Epithelial cell of esophagus (primary cell): Measurements from ENCODE around the gene ZNRF3.
A peak's percentile ranks its signal among the peaks of the same experiment; 100 is the strongest.

ENCODE experiments used
- DNase-seq: peaks from one replicate; pipeline ENCODE4 v3.0.0; 2010; ENCODE audit warnings: low read depth
- H3K4me3 ChIP-seq: 2 replicates; pipeline ENCODE4 v1.5.1; 2011; ENCODE audit warnings: mild to moderate bottlenecking, low read length, control low read depth
- CTCF ChIP-seq: IDR thresholded peaks from 2 replicates; pipeline ENCODE4 v1.5.1; 2011; ENCODE audit warnings: low read depth, mild to moderate bottlenecking, low read length, control low read depth, inconsistent platforms; ENCODE audit not compliant: insufficient read depth; ENCODE audit errors: missing control alignments

Gene ZNRF3

DNA sequence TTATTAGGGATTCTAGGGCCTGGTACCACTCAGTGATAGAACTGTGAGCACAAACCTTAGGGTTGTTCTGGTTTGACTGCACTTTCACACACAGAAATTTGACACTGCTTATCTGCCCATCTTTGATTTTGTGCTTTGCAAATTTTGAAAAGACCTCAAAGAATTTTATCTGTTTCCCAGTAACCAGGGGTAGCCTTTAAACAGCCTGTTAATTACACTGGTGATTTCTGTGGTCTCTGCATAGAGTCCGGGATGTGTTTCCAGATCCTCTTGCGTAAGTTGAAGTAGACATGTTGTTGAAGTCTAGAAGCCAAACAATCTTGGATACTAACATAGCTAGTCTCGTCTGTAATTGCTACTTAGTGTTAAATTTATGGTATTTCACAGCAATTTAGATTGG lies 103.0 kb downstream of the ZNRF3 start:
- DNase-seq = no peak
- H3K4me3 ChIP-seq = no peak overlapping the region
- TF ChIP-seq CTCF = no peak

DNA sequence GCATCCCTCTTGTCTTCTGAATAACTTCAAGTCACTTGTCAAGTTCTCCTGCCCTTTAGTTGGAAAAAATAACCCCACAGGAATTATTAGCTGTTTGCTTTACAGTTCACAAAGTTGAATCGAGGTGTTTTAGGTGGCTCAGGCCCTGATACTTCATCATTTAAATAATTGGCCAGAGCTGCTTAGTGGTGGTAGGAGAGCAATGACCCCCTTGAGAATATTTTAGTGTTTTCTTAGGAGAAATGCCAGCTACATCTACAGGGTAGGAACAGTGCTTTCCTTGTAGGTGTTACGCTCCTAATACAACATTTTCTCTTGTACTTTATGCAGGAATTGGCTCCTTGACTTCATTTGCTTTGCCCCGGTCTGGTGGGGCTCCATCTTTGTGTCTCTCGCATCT lies 105.1 kb downstream of the ZNRF3 start:
- no peak for DNase-seq
- no peak for TF ChIP-seq CTCF
- H3K4me3 ChIP-seq = no peak overlapping the region

DNA sequence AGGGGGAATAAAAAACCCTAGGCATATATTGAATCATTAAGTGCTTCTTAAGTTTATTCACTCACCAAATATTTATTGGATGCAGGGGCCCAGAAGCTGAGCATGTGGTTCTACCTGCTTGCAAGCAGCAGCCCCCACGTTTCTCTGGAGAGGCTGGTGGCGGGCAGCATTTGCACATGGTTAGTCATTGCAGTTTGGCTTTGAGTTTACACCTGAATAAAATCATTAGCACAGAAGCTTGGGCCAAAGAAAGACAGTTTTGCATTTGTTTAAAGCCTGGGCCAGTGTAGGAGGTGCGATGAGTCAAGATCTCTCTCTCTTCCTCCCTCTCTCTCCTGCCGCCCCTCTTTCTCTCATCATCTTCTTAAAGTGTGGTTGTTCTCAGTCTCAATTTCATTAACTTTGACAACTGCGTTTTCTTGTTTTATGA lies 105.7 kb downstream of the ZNRF3 start:
- TF ChIP-seq CTCF = no peak

GRCh38 chr22:28989484-28989883 lies 106.1 kb downstream of the ZNRF3 start:
- H3K4me3 ChIP-seq = no peak overlapping the region
- TF ChIP-seq CTCF = no peak
- DNase-seq = no peak

More for the DNA sequence above, 105.7 kb downstream of the ZNRF3 start:
- no peak overlapping the region for H3K4me3 ChIP-seq
- peak; percentile 53 for DNase-seq

DNA sequence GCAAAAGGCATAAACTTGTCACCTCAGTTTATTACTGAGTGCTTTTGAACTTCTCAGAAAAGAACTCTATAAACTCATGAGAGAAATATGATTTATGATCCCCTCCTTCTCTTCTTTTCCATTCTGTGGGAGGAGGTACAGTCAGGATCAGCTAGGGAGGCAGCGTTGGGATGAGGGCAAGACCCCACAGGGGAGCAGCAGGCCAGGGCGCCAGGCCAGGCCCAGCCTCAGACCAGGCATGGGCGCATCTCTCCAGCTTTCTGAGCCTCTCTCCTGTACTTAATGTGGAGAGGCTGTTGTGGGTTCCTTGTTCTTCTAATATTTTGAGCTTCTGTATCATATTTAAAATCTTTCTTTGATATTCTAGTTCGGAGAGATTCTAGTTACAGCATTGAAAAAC lies 106.5 kb downstream of the ZNRF3 start:
- DNase-seq = no peak
- no peak for TF ChIP-seq CTCF
- H3K4me3 ChIP-seq = no peak overlapping the region

DNA sequence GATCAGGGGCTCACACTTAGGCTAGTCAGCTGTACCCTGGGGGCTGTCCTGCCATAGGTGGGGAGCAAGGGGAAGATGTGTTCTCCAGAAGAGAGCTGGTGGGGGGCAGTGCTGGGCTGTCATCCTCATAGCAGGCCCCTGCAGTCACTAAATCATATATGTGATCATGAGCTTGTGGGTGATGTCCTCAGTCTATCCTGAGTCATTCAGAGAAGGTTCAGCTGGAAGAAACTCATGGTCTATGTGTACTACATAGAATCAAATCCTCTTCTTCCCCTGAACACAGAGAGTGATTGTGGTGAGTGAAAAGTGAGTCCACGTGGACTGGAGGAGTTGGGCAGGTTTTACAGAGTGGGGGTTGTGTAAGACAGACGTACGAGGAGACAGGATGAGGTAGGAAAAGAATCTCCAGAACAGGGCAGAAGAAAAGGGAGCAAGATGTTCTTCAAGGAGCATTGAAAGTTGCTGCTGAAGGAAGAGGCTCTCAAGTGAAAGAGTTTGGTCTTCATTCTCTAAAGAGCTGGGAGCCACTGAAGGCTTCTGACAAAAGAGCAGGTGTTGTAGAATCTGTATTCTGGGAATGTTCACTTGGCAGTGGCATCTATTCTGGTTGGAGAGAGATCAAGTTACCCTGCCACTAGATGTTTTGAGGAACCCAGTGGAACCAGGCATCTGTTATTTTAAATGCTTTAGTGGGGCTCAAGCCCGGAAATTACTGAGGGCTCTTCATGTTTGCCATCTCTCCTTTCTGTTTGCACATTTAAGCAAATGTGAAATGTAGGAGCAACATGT lies 109.4 kb downstream of the ZNRF3 start:
- no peak for TF ChIP-seq CTCF
- H3K4me3 ChIP-seq = no peak overlapping the region
- DNase-seq = no peak

DNA sequence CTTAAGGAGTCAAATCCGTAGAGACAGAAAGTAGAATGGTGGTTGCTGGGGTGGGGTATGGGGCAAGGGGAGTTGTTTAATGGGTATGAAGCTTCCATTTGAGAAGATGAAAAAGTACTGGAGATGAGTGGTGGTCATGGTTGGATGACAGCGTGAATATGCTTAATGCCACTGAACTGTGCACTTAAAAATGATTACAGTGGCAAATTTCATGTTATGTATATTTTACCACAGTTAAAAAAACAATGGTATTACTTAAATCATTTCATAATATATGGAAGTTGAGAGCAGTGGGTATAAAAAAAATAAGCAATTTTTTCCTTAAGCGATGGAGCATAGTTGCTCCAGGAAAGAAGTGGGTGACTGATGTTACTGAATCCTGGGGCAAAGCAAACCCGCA lies 111.2 kb downstream of the ZNRF3 start:
- no peak for TF ChIP-seq CTCF
- no peak for DNase-seq
- no peak overlapping the region for H3K4me3 ChIP-seq
